Fibroblast of the aortic adventitia (primary cell): ENCODE measurements around the gene SIM2. TPM values are rescaled to one million over a fixed set of nuclear protein-coding genes. Genes with fewer than 3 reads are reported as not detected.

Experiments
- DNase-seq: peaks from one replicate; pipeline ENCODE4 v3.0.0-alpha.2; 2010; ENCODE audit warnings: low read depth
- H3K4me3 ChIP-seq: 2 replicates; pipeline ENCODE4 v1.5.1; 2011; ENCODE audit warnings: low read depth, mild to moderate bottlenecking, control low read depth, low read length, moderate library complexity
- CTCF ChIP-seq: IDR thresholded peaks from 2 replicates; pipeline ENCODE4 v1.5.1; 2011; ENCODE audit warnings: mild to moderate bottlenecking, low read length, control low read depth, inconsistent platforms; ENCODE audit not compliant: insufficient read depth
- total RNA-seq: library from RNA; depleted of rRNA; stranded (reverse); fragments of >200 nt; gene quantifications from 2 replicates; pipeline ENCODE4 v1.2.3, GENCODE V29; 2012; ENCODE audit warnings: low replicate concordance

SIM2 gene
- total RNA-seq, 1 donor = 0.18 TPM

GRCh38 chr21:36732217-36732616, 33.3 kb downstream of the SIM2 start:
- DNase-seq = no peak
- no peak for TF ChIP-seq CTCF
- no peak overlapping the region for H3K4me3 ChIP-seq

- no peak for TF ChIP-seq CTCF
These were observed 33.8 kb downstream of the SIM2 start for GRCh38 chr21:36732761-36733160.

GRCh38 chr21:36733857-36734256, 34.9 kb downstream of the SIM2 start:
- no peak for DNase-seq
- TF ChIP-seq CTCF = no peak
- H3K4me3 ChIP-seq = no peak overlapping the region

More at GRCh38 chr21:36732761-36733160, 33.8 kb downstream of the SIM2 start:
- H3K4me3 ChIP-seq = no peak overlapping the region
- DNase-seq = no peak

GRCh38 chr21:36734367-36735200, 35.7 kb downstream of the SIM2 start:
- TF ChIP-seq CTCF = no peak
- H3K4me3 ChIP-seq = no peak overlapping the region
- DNase-seq = no peak

- DNase-seq = no peak
- TF ChIP-seq CTCF = no peak
- H3K4me3 ChIP-seq = no peak overlapping the region
These were observed 36.2 kb downstream of the SIM2 start for GRCh38 chr21:36735201-36735515.

GRCh38 chr21:36735724-36736320, 36.9 kb downstream of the SIM2 start:
- no peak for TF ChIP-seq CTCF
- DNase-seq = no peak
- H3K4me3 ChIP-seq = no peak overlapping the region
